Stimulated activated CD4-positive, alpha-beta T cell treated with anti-CD3 and anti-CD28 coated beads, TNF-alpha, amount 100 ng/mL, for 48 hours (primary cell): ENCODE data around the gene SEC14L2.

ENCODE experiments used
- DNase-seq, 3 donors: peaks; one replicate each; pipeline ENCODE4 v3.0.0-alpha.2; 2020; ENCODE audit warnings: low read depth in 3 of 3

The SEC14L2 gene

DNA sequence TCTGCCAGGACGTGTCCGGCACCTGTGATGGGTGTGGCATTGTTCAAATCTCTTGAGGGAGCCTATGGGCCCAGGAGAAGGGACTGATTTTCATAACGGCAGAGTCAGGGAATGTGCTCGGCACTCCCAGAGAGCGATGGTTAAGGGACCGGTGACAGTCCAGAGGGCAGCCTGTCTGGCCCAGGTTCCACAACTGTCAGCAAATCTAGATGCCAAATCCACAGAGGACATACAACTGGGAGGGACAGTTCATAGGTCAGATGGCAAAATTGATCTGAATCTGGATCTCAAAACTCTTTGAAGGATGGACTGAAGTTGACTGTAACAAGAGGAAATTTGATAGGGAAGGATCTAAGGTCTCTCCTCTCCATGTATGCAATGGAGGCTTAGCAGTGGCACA is 7.5 kb downstream of the SEC14L2 start:
- DNase-seq = no peak

DNA sequence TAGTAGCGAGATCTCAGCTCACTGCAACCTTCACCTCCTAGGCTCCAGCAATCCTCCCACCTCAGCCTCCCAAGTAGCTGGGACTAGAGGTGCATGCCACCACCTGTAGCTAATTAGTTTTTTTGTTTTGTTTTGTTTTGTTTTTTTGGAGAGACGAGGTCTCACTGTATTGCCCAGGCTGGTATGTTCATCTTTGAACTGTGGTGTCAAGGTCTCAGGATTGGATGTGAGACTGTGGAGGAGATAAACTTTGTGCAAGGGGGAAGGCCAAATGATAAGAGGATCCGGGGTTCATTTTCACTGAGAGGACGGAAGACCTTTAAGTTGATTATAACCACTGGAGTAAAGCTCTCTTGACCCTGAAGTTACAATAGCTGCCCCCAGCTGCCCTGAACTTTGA is 8.9 kb downstream of the SEC14L2 start:
- no peak for DNase-seq

DNA sequence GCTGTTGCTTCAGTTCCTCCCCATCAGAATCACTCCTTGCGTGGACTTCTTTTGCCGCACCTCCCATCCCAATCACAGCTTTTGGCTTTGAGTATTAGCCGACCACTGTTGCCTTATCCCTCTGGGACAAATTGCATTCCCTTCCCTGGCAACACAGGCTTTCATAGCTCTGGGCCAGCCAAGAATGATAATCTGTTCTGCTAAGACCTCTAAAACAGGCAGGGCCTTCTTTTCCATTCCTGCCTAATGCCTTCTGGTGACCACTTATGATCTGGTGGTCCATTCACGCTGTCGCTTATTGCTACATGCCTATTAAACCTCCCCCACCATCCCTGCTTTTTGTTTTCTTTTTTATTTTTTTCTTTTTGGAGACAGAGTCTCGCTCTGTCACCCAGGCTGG is 9.6 kb downstream of the SEC14L2 start:
- DNase-seq = no peak

DNA sequence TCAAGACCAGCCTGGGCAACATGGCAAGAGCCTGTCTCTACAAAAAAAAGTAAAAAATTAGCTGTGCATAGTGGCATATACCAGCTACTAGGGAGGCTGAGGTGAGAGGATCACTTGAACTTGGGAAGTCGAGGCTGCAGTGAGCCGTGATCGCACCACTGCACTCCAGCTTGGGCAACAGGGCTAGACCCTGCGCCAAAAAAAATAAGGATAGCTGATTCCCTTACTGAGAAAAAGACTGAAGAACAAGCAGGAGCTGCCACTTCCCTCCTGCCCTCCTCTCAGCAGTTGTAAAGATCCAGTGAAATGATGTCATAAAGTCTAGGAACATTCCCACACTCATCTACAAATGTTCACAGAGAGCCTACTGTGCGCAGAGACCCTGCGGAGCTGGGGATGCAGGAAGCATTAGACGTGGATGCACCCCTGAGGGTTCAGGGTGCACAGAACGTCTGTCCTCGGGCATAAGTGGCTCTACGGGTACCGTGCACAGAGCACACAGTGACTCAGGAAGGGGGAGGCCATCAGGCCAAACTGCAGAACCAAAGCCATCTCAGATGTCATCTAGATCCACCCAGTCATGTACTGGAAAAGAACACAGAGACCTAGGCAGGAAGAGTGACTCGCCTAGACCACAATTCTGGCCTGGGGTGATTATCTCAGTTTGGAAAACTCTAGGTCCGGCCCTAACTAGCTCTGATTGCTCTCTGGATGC is 11.7 kb downstream of the SEC14L2 start:
- no peak for DNase-seq

DNA sequence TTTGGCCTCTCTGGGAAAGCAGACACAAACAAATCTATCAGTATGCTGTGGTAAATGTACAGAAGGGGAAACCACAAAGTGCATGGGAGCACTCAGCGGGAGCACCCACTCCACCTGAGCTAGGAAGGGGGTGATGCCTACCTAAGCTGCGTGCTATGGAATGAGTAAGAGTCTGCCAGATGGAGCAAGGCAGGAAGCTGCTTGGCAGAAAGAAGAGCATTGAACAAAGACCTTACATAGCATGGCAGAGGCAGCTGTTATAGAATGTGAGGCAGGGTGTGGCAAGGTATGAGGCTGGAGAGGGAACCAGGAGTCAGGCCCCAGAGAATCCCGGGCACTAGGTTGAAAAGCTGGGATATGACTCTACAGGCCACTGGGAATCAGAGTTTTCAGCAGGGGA is 15.0 kb downstream of the SEC14L2 start:
- DNase-seq = no peak

DNA sequence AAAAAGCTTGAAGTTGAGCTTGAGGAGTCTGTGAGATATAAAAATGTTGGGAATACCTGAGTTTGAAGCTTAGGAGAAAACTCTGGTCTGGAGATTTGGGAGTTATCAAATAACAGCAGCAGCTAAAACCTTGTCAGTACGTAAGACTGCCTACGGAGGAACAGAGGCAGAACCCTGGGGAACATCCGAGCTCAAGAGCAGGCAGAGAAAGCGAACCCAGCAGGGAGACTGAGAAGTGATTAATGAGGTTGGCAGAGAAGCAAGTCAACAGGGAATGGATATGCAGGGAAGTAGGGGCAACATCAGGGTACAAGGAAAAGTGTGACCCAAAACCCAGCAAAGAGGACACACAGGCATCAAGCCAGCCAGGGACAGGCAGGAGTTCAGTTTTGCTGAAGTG is 16.2 kb downstream of the SEC14L2 start:
- no peak for DNase-seq

DNA sequence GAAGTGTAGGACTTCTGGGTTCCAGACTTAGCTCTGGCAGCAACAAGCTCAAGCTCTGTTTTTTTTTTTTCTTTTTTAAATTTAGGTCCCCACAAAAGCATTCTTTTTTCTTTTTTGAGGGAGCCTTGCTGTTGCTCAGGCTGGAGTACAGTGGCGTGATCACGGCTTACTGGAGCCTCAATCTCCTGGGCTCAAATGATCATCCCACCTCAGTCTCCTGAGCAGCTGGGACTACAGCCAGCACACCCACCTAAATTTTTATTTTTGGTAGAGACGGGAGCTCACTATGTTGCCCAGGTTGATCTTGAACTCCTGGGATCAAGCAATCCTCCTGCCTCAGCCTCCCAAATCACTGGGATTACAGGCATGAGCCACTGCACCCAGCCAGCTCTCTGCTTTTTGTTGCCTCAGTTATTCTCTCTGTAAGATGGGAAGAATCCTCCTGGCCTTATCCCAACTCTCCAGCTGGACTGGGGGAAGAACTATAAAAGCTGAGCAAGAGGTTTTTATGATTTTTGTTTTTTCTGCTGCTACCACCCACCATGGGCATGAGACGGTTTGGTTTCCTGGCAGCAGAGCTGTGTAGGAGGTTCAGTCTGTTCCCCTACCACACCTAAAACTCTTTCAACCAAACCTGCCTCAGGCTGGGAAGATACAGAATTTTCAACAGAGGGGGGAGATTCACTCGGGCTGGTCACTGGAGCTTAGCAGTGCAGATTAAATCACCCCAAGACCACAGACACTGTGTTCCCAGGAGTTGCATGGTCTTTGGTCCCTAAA is 17.1 kb downstream of the SEC14L2 start:
- DNase-seq = no peak

DNA sequence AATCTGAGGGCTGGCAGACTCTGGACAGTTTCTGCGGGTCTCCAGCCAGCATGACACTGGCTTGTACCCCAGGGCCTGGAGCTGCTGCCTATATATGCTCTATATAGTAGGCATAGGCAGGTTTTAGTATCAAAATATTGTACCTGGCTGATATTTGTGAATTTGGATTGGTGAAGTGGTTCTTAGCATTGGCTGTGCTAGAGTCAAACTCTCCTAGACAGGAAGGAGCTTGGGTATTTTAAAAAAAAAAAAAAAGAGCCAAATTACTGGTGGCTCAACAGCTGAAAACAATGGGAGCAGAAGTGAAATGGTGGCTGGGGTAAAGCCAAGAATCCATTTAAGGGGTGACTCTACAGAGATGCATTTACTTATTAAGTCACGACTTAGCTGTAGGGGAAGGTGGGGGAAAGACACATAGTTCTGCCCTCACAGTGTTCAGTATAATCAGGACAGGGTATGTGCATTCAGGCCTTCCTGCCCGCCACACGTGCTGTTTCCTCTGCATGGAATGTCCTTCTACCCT is 17.8 kb downstream of the SEC14L2 start:
- DNase-seq = no peak

DNA sequence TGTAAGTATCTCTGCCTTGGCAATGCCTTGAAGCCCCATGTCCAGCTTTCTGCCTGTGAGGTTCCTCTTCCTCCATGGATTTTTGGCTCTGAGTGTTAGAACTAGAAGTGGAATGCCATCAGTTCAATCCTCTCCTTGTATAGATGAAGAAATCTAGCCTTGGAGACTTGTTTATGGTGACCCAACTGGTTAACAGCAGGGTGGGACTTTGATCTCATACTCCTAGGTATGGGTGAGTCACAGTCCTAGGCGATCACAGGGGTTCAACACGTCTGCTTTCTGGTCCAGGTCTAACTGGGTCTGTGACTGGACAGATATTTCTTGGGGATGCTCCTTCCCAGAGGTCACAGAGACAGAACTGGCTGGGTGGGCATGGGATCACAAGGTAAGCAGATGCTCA is 19.6 kb downstream of the SEC14L2 start:
- no peak for DNase-seq

DNA sequence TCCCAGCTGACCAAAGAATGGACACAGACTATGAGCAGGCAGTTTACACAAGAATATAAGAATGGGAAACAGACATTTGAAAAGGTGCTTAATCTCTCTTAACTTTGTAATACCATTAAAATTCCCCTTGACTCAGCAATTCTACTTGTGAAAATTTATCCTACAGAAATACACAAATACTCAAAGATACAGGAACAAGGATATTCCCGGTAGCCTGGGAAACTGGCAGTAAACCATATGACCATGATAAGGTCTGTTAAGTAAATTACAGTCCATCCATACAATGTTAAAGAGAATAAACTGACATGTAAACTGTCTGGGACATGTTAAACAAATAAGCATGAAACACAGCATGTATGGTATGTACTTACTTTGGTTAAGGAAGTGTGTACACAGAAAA is 20.0 kb downstream of the SEC14L2 start:
- no peak for DNase-seq

DNA sequence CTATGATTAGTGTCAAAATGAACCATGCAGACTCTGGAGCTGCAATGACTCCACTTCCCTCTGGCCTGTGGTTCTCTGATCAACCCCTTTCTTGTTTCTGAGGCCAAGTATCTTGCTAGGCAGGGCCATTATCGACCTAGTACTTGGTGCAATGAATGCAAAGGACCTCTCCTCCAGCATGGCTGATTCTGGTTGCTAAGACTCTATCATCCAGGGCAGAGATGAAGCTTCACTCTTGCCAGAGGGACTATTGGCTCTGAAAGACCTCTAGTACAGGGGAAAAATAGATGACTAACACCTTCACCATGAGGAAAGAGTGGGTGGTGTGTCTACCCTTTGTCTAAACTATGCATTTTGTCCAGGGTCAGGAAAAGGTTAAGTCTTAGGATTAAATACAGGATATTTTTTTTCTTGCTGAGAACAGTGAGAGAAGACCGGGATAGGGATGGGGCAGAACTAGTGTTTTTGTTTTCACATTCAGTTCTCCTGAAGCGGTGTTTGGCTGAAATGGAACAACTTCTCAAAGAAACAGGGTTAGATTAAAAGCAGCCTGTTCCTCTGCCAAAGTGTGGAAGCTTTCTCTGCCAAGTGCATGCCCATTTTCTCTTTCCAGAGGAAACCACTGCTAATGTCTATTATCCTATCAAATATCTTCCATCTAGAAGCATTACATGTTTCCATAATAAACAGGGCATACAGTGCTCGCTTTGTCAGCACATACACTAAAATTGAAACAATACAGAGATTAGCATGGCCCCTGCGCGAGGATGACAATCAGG is 23.7 kb downstream of the SEC14L2 start:
- DNase-seq = no peak

DNA sequence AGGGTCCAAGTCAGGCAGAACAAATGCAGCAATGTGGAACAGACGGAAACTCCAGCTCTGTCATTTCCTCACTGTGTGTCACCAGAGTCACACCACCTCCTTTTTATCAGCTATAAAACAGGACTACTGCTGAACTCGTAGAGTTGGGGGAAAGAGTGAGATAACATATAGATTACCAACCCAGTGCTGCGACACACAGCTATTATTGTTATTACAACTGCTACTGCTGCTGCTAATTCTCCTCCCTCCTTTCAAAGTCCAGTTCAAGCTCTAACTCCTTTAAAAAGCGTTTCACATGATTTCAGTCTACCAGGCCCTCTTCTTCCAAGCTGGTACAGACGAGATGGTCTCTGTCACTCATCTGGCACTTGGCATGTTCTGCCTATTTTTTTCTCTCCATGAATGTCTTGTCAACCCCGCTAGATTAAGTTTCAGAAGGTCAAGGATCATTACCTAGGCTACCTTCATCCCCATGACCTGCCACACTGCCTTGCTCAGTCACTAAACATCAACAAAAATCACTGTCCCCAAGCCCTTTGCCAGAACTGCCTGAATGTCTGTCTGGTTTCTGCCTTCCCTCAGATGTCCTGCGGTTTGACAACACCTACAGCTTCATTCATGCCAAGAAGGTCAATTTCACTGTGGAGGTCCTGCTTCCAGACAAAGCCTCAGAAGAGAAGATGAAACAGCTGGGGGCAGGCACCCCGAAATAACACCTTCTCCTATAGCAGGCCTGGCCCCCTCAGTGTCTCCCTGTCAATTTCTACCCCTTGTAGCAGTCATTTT is 25.1 kb downstream of the SEC14L2 start:
- no peak for DNase-seq

DNA sequence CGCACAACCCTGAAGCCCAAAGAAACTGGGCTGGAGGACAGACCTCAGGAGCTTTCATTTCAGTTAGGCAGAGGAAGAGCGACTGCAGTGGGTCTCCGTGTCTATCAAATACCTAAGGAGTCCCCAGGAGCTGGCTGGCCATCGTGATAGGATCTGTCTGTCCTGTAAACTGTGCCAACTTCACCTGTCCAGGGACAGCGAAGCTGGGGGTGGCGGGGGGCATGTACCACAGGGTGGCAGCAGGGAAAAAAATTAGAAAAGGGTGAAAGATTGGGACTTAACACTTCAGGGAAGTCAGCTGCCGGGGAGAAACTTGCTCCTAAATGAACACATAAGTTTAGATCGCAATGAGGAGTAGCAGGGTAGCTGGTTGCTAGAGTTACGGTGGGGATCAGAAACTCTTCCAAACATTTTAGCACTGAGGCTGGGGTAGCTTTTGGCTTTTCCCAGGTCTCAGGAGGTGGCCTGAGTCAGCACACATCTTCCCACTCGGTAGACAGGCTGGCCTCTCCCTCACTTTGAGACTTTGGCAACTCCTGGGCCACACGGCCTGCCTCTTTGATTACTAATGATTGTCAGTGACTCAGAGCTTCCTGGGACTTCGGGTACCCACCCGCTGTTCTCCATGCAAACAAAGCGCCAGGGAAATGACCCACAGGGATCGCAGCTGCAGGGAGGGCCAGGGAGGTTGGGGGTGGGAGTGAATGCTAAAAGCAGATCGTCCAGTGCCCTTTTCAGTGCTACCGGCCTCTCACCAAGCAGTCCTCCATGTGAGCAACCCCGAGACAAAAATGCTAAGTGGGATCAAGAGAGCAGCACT is 25.9 kb downstream of the SEC14L2 start:
- peak in 2 of 3 donors; percentile 31 to 45 for DNase-seq

DNA sequence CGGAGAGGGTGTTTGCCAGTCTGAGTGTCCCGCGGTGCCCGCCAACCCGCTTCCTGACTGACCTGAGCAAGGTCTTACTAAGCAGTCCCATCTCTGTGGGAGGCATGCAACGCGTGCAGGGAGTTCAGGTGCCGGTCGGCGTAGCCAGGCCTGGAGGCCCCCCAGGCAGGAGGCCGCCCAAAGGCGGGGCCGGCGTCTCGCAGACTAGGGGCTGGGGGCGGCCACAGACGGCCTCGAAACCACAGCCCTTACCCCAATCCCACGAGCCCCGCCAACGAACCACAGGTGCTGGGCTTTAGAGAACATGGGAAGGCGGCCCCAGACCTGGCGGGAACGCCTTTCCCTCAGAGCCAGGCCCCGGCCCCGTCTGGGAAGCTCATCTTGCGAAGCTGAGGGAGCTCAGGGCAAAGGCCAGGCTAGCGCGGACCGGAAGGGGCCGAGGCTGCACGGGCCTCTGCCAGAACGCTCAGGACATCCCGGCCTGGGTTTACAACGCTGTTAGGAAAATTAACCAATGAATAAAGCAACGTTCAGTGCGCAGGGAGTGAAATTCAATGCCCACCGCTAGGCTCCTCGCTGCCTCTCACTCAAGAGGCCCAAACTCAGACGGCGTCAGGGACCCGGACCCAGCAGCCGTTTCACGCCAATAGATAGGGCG is 26.6 kb downstream of the SEC14L2 start:
- DNase-seq = peak; percentile 44 to 63 (median 50)

DNA sequence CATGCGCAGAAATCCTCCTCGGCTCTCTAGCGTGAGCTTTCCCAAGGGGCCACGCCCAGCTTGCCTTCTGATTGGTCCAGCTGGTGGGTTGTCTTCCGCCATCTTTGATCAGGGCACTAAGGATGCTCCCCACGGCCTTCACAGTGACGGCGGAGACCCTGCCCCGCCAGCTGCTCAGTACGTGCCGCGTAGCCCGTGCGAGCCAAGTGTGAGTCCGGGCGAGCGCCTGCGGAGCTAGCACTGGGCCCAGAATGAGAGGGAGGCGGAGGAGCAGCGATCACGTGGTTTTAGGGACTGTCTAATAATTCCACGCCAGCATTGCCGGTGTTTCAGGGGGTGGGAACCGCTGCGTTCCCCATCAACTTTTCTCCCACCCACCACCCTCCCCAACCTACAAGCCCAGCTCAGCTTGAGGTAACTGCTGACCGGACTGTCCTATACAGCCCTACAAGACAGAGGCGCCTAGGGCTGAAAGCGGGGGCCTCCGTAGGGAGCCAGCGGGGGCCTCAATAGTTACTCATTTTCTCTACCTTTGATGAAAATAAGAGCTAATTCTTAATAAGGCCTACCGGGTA is 27.2 kb downstream of the SEC14L2 start:
- peak; percentile 94 to 98 (median 97) for DNase-seq

DNA sequence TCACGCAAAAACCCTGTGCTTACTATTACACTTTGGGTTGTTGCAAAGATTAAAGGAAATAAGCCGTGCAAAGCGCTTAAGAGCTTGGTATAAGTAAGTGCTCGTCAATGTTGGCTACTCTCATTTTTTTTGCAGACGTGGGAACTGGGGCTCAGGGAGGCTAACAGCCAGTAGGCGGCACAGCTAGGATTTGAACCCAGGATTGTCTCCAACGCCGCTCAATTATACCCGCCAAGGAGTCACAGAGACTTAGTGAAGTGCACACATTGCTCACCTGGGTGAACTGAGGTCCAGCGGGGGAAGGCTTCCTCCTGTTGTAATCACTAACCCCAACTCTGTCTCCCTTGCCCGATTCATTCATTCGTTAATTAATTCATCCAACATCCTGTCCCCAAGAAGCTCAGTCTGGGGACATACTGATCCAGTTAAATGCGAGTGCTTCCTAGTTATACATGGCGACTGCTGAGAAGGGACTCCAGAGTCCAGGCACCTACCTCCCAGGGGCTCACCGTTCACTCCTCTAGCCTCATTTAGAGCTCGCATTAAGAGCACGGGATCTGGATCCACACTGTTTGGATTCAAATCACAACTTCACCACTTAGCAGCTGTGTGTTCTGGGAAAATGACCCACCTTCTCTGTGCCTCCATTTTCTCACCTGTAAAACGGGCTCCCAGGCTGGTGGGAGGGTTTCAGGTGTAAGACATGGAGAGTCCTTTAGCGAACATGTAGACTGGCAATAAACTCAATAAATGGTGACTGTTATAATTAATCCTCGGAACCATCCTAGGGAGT is 27.9 kb downstream of the SEC14L2 start:
- DNase-seq = peak in 1 of 3 donors; percentile 37

DNA sequence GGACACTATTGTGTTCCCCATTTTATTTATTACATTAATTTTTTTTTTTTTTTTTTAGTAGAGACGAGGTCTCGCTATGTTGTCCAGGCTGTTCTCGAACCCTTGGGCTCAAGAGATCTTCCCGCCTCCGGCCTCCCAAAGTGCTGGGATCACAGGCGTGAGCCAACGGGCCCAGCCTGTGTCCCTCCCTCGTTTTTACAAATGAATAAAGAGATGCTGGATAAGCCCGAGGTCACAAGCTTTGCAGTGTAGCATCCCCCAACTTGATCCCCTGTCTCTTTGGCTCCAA is 28.5 kb downstream of the SEC14L2 start:
- DNase-seq = no peak

DNA sequence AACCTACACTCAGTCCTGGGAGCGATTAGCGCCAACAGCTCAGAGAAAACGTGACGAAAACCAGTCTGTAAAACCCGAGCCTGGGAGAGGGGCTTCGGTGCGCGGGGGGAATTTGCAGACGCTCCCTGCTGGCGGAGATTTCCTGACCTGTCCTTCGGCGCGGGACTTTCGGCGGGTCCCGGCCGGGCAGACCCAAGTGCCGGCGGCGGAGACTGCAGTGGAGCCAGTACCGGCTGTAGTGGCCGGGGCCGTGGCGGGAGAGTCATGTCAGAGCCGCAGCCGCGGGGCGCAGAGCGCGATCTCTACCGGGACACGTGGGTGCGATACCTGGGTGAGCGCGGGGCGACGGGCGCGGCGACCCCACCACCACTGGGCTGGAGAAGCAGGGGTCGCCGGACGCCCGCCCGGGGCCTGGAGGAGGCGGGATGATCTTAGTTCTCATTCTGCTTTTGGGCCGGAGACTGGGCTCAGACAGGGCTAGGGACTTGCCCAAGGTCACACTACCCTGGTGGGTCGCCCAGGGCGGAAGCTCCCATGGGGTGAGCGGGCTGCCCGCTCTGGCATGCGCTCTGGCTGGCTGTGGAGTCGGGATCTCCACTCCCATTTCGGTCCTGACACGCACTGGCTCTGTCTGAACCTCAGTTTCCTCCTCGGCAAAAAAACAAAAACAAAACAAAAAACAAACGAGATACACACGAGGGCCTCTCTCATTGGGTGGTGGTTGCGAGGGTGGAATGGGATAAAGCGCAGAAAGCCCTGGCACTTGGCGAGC is 29.0 kb downstream of the SEC14L2 start, which contains the start of gene MTFP1:
Gene MTFP1, plus strand, starts transcription at position 153 of the 772 bp plus-strand sequence. Its CDS starts 112 bp downstream, at position 265.
- DNase-seq = peak in 1 of 3 donors; percentile 36
